A549 (cell line): Measurements from ENCODE around the gene TTF1.

Experiments used
- CBX2 ChIP-seq: fragments of 200-600 bp; sonication (generic); IDR thresholded peaks from 2 replicates; pipeline ENCODE4 v1.6.1; 2016; ENCODE audit warnings: low read depth, mild to moderate bottlenecking, borderline replicate concordance
- EHMT2 ChIP-seq: fragments of 200-600 bp; sonication (generic); IDR thresholded peaks from 2 replicates; pipeline ENCODE4 v1.6.1; 2016; ENCODE audit warnings: antibody characterized with exemption, low read depth, mild to moderate bottlenecking, moderate library complexity
- FOSB ChIP-seq: fragments of 250-450 bp; sonication (Bioruptor Pico); IDR thresholded peaks from 2 replicates; pipeline ENCODE4 v1.5.0; 2020; ENCODE audit warnings: mild to moderate bottlenecking, moderate library complexity
- NFE2L2 ChIP-seq: fragments of 150-350 bp; conservative IDR thresholded peaks from 2 replicates; pipeline ENCODE4 v1.6.1; 2014; ENCODE audit warnings: low read length
- PHF8 ChIP-seq: fragments of 200-600 bp; sonication (generic); IDR thresholded peaks from 2 replicates; pipeline ENCODE4 v1.6.1; 2016; ENCODE audit warnings: low read depth, mild to moderate bottlenecking, antibody characterized with exemption, moderate library complexity, borderline replicate concordance
- POLR2A ChIP-seq: IDR thresholded peaks from 2 replicates; pipeline ENCODE4 v1.6.1; 2012; ENCODE audit warnings: mild to moderate bottlenecking, low read length
- RAD21 ChIP-seq, 2 experiments: fragments of >200 bp in 1 of 2; sonication (Bioruptor Twin) in 1 of 2; formaldehyde crosslinking in 1 of 2; IDR thresholded peaks in 1 of 2; conservative IDR thresholded peaks in 1 of 2; 2 replicates in 1 of 2; 3 replicates in 1 of 2; pipeline ENCODE4 v1.6.1; 2012 to 2018; ENCODE audit warnings: inconsistent platforms in 1 of 2
- RARB ChIP-seq: fragments of 250-450 bp; sonication (Bioruptor Pico); IDR thresholded peaks from 2 replicates; pipeline ENCODE4 v1.8.0; 2021; ENCODE audit warnings: mild to moderate bottlenecking, moderate library complexity
- RCOR1 ChIP-seq: fragments of 150-350 bp; IDR thresholded peaks from 2 replicates; pipeline ENCODE4 v1.6.1; 2014; ENCODE audit warnings: antibody characterized with exemption, low read length, low read depth
- ZFP36 ChIP-seq: fragments of 450-650 bp; IDR thresholded peaks from 2 replicates; pipeline ENCODE4 v1.6.1; 2014; ENCODE audit warnings: borderline replicate concordance; ENCODE audit not compliant: partially characterized antibody
- ZSCAN20 ChIP-seq: fragments of 250-450 bp; sonication (Bioruptor Pico); IDR thresholded peaks from 2 replicates; pipeline ENCODE4 v1.8.0; 2022; ENCODE audit warnings: mild to moderate bottlenecking, moderate library complexity
- TF ChIP-seq, protein P1 (sequence below): fragments of >200 bp; sonication (Bioruptor Twin); formaldehyde crosslinking; IDR thresholded peaks from 3 replicates; pipeline ENCODE4 v1.5.1; 2016
- TF ChIP-seq, protein P2 (sequence below): fragments of 450-650 bp; IDR thresholded peaks from 2 replicates; pipeline ENCODE4 v1.6.1; 2014; ENCODE audit warnings: antibody characterized with exemption

DNA sequence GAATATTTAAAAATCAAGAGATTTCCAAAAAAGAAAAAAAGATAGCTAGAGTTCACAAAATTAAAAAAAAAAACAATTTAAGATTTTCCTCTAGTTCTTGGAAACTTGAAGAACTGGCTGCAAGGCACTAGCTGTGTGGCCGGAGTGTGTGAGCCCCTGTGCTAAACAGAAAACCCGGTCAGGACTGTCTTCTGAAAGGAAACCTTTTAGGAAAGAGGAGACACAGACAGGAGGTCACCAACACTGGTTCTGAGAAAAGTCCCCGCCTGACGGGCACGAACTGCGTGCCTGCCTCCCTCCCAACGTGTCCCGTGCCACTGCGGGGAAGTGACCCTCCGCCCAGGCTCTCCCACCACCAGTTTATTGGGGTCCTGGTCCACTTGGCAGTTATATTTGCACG lies 15.2 kb downstream of the TTF1 start:
- TF ChIP-seq, protein P1, sequence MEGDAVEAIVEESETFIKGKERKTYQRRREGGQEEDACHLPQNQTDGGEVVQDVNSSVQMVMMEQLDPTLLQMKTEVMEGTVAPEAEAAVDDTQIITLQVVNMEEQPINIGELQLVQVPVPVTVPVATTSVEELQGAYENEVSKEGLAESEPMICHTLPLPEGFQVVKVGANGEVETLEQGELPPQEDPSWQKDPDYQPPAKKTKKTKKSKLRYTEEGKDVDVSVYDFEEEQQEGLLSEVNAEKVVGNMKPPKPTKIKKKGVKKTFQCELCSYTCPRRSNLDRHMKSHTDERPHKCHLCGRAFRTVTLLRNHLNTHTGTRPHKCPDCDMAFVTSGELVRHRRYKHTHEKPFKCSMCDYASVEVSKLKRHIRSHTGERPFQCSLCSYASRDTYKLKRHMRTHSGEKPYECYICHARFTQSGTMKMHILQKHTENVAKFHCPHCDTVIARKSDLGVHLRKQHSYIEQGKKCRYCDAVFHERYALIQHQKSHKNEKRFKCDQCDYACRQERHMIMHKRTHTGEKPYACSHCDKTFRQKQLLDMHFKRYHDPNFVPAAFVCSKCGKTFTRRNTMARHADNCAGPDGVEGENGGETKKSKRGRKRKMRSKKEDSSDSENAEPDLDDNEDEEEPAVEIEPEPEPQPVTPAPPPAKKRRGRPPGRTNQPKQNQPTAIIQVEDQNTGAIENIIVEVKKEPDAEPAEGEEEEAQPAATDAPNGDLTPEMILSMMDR, result no peak
- TF ChIP-seq EHMT2, result no peak
- TF ChIP-seq RCOR1, result no peak
- TF ChIP-seq RARB (CRISPR knock-in tag), result no peak
- TF ChIP-seq, protein P2, sequence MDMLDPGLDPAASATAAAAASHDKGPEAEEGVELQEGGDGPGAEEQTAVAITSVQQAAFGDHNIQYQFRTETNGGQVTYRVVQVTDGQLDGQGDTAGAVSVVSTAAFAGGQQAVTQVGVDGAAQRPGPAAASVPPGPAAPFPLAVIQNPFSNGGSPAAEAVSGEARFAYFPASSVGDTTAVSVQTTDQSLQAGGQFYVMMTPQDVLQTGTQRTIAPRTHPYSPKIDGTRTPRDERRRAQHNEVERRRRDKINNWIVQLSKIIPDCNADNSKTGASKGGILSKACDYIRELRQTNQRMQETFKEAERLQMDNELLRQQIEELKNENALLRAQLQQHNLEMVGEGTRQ, result no peak
- no peak for TF ChIP-seq ZFP36
- TF ChIP-seq NFE2L2, result no peak
- no peak for TF ChIP-seq FOSB (CRISPR knock-in tag)
- no peak for TF ChIP-seq PHF8
- no peak for TF ChIP-seq POLR2A
- TF ChIP-seq ZSCAN20, result no peak
- TF ChIP-seq CBX2, result no peak
- TF ChIP-seq RAD21 (conservative IDR thresholded peaks at IDR 0.05 in 1 of 2, IDR thresholded peaks at IDR 0.05 in 1 of 2), result no peak
